Measurements from ENCODE around the gene HABP4.

The HABP4 gene, protein sequence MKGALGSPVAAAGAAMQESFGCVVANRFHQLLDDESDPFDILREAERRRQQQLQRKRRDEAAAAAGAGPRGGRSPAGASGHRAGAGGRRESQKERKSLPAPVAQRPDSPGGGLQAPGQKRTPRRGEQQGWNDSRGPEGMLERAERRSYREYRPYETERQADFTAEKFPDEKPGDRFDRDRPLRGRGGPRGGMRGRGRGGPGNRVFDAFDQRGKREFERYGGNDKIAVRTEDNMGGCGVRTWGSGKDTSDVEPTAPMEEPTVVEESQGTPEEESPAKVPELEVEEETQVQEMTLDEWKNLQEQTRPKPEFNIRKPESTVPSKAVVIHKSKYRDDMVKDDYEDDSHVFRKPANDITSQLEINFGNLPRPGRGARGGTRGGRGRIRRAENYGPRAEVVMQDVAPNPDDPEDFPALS

DNA sequence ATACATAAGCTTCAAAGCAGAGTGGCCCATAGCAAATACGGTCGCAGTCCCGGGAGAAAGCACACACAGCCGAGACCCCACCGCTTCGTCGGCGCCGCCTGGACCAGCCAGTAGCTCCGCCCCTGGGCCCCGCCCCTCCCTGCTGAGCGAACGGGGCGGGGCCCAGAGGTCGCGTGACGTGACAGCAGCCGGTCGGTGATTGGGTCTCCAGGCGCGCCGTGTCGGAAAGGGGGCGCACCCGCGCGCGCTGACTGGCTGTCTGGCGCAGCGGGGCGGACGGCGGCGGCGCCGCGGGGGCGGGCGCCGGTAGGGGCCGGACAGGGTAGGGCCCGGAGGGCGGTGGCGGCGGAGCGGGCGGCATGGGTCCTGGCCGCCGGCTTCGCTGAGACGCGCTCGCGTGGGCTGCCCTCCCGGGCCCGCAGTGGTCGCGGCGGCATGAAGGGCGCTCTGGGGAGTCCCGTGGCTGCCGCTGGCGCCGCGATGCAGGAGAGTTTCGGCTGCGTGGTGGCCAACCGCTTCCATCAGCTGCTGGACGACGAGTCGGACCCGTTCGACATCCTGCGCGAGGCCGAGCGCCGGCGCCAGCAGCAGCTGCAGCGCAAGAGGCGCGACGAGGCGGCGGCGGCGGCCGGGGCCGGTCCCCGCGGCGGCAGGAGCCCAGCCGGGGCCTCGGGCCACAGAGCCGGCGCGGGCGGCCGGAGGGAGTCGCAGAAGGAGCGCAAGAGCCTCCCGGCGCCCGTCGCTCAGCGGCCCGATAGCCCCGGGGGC is at the start of gene HABP4:
Gene HABP4 (plus strand): TSS at position 325 of the 768 bp plus-strand sequence. CDS start 111 bp downstream, at position 436.
- DNase-seq (ENCODE audit: low read depth in 2 of 2, low spot score in 1 of 2), result peak; percentile 90 to 92

DNA sequence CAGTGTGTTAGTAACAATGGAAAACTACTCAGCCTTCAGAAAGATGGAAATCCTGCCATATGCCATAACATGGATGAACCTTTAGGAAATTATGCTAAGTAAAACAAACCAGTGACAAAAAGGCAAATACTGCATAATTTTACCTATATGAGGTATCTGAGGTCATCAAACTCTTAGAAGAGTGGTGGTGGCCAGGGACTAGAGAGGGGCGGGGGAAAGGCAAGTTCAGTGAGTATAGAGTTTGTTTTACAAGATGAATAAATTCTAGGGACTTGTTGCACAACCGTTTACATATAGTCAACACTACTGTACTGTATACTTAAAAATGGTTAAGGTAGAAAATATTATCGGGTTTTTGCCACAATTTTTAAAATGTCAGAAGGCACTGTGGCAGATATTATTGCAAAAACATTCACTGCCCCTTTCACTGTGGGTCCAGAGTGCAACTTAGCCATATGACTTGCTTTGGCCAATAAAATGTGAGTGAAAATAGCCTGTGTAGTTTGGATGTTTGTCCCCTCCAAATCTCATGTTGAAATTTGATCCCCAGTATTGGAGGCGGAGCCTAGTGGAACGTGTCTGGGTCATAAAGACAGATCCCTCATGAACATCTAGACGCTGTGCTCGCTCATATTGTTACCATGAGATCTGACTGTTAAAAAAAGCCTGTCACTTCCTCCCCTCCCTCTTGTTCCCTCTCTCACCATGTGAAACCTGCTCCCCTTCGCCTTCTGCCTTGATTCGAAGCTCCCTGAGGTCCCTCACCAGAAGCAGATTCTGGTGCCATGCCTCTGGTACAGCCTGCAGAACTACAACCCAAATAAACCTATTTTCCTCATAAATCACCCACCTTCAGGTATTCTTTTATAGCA is 41.3 kb upstream of the HABP4 start:
- DNase-seq (ENCODE audit: low read depth in 2 of 2, low spot score in 1 of 2), result no peak

DNA sequence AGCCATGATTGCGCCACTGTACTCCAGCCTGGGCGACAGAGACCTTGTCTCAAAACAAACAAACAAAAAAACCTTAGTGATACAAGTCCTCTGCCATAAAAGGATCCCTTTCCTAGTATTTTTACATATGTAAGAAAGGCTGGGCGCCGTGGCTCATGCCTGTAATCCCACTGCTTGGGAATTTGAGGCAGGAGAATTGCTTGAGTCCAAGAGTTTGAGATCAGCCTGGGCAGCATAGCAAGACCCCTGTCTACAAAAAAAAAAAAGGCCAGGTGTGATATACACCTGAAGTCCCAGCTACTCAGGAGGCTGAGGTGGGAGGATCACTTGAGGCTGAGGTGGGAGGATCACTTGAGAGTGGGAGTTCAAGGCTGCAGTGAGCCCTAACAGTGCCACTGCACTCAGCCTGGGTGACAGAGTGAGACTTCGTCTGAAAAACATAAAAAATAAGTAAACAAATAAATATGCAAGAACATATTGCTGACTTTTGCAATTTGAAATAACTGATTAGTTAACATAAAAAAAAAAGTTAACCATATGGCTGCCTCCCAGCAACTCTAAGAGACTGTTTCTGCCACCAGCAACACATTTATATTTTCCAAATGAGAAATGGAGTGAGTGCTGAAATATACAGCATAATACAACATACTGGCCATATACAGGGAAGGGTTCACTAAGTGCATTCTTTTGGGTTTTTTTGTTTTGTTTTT is 38.7 kb upstream of the HABP4 start:
- no peak for DNase-seq (ENCODE audit: low read depth in 2 of 2, low spot score in 1 of 2)

DNA sequence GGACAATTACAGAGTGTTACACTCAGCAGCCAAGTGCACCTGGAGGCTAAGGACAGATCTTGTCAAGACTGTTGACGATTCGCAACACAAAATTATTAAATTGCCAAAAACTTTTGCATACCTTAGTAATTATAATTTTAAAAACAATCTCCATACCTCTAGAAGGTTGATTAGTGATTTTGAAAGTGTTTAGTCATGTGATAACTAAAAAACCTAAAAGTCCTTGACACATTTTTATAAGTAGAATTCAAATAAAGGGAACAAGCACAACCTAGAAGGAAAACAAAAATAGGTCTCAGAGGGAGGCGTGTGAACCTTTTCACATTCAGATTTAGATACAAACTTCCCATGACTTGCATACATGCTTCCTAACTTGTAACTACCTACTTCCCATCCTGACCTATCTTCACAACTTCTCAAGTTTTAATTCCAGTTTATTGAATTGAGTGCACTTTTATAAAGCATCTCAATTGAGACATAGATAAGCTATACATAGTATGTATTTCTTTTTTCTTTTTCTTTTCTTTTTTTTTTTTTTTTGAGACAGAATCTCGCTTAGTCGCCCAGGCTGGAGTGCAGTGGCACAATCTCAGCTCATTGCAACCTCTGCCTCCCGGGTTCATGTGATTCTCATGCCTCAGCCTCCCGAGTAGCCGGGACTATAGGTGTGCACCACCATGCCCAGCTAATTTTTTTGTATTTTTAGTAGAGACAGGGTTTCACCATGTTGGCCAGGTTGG is 37.6 kb upstream of the HABP4 start:
- DNase-seq (ENCODE audit: low read depth in 2 of 2, low spot score in 1 of 2), result no peak

DNA sequence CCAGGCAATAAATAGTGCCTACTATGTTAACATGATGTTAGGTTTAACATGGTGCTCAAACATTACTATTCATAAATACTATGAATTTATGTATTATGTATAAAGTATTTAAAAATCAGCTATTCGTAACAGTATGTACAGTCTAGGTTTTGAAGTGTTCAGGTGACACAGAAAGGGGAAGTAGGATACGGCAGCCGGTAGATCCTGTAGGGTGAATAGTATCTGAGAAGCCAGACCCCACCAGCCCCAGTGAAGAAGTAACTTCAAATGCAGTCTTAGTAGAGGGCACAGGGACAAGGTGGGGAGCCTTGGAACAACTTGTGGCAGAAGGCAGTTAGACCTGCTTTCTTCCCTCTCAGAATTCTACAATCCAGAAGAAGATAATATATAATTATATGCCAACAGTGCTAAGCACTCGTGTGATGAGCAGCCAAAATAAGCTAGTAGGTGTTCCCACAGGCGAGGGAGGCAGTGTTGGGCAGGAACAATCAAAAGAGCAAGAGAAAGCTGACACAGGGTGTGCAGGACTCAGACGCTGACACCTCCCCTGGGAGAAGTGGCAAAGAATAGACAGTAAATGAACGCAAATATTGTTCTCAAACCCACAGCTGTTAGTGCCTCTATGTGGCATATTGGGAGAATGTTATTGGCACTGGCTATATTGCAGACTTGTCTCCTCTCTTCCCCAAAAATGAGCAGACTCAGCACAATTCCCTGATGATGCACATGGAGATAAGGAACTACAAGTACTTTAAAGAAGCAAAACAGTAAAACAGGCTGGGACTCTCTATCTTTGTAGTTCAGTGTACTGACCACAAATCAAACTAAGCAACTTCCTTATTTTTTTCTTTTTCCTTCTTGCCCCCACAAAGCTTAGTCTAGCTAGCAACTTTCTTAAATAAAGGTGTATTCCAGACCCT is 36.4 kb upstream of the HABP4 start:
- no peak for DNase-seq (ENCODE audit: low read depth in 2 of 2, low spot score in 1 of 2)

GRCh38 chr9:96417051-96417586 is 32.9 kb upstream of the HABP4 start:
- peak; percentile 84 to 92 for DNase-seq (ENCODE audit: low read depth in 2 of 2, low spot score in 1 of 2)

DNA sequence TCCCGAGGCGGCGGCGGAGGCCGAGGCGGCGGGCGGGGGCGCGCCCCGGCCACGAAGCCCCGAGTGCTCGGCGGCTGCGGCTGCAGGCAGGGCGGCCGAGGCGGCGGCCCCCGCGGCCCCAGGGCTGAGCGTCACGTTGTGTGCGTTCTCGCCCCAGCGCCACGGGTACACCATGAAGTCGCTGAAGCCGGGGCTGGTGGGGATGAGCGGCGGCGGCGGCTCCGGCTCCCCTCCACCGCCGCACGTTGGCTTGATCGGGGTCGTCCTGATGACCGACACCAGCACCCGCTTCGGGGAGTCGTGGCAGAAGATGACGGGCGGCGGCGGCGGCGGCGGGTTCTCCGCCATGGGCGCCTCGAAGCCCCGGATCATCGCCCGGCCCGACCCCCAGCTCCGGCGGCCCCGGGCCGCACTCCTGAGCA is 32.3 kb upstream of the HABP4 start:
- DNase-seq (ENCODE audit: low read depth in 2 of 2, low spot score in 1 of 2), result peak in 1 of 2 donors; percentile 17

GRCh38 chr9:96418083-96418919 is 31.7 kb upstream of the HABP4 start, which contains the start of gene ZNF367:
ZNF367 (minus strand) TSS chr9:96418370; CDS start chr9:96418032, 338 bp downstream.
- DNase-seq (ENCODE audit: low read depth in 2 of 2, low spot score in 1 of 2), result peak; percentile 74 to 83

DNA sequence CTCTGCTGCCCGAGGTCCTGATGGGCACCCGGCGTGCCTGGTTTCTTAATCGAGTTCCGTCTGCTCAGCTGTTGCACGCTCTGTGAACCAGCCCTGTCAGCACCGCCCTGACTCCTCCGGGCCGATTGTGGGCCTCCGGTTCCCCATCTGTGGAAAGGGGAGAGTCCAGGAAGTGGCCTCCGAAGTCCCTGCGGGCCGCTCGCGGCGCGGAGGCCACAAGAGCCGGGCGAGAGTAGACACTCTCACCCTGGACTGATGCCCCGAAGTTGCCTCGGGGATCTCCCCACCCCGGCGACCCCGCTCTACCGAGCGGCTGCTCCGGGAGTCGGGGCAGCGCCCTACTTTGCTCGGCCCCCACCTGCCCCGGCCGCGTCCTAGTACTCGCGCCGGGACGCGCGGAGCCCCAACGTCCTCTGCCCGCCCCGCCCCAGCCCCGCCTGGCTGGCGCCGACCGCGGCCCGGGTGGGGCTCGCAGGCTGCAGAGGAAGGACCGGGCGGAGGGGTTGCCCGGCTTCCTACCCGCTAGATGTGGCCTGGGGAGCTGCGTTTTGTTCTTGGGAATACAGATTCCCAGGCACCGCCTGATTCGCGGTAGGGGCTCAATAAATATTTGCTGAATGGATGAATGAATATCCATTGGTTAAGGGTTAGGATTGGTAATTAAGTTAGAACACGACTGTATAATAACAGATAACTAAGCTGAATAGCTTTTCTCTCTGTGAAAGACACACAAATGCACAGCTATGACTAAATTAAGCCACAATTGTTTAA is 30.9 kb upstream of the HABP4 start:
- peak in 1 of 2 donors; percentile 21 for DNase-seq (ENCODE audit: low read depth in 2 of 2, low spot score in 1 of 2)

- no peak for DNase-seq (ENCODE audit: low read depth in 2 of 2, low spot score in 1 of 2)
Measured at GRCh38 chr9:96419691-96419969, 30.3 kb upstream of the HABP4 start.

- DNase-seq (ENCODE audit: low read depth in 2 of 2, low spot score in 1 of 2), result no peak
Measured at GRCh38 chr9:96420468-96421219, 29.3 kb upstream of the HABP4 start.

DNA sequence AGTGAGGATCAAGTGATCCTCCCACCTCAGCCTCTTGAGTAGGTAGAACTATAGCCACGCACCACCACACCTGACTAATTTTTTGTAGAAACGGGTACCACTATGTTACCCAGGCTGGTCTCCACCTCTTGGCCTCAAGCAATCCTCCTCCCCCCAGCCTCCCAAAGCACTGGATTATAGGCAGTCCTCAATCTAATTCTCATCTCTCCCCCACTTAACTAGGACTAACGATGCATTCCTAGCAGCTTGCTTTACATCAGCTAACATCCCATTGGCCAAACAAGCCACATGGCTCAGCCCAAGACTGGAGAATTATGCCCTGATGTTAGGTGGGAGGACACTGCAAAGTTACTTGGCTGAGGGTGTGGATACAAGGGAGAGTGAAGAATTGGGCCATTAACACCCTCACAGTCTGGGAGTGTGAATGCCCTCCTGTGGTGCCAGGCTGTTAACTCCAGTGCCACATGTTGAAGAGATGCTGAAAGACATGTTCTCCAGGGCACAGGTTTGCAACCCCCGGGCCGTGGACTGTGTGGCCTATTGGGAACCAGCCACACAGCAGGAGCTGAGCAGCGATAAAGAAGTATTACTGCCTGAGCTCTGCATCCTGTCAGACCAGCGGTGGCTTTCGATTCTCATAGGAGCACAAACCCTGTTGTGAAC is 26.5 kb upstream of the HABP4 start:
- DNase-seq (ENCODE audit: low read depth in 2 of 2, low spot score in 1 of 2), result no peak

GRCh38 chr9:96423985-96424336 is 26.0 kb upstream of the HABP4 start:
- DNase-seq (ENCODE audit: low read depth in 2 of 2, low spot score in 1 of 2), result no peak

DNA sequence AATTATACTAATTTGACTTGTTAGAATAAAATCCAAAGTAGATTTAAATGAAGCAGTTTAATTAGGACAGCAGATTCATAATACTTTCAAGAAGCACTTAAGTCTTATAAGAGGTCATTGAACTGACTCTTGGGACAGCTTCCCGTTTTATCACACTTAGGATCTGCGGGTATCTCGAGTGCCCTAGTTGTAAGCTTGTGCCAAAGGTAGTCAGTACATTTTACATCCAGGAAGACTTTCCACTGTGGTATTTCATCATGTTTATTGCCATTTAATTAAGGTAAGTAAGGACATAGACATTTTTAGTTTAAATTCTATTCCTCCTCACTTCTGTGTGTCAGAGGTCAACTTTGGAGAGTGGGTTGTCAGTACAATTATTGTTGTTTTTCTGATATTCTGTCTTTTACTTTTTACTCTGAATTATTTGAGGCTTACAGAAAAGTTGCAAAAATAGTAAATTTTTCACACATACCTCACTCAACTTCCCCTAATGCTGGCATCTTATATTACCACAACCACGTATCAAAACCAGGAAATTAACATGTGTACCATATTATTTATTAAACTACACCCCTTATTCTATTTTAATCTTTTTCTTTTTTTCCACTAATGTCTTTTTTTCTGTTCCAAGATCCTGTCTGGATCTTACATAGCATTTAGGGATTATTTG is 24.3 kb upstream of the HABP4 start:
- no peak for DNase-seq (ENCODE audit: low read depth in 2 of 2, low spot score in 1 of 2)

- DNase-seq (ENCODE audit: low read depth in 2 of 2, low spot score in 1 of 2), result no peak
Measured at GRCh38 chr9:96429732-96430131, 20.2 kb upstream of the HABP4 start.
